NCI-H187 treated with DMSO at 0.1 percent for 48 hours (cell line): ENCODE data around the gene HAPLN2.
A peak's percentile ranks its signal among the peaks of the same experiment; 100 is the strongest.
"Not testable (repeated sequence)": the region's sequence is repeated elsewhere in the genome, so short reads cannot be mapped to it uniquely, and the experiment has no call there.

Experiments
- DNase-seq: peaks from one replicate; lab custom pipeline; 2025; lab: John Stamatoyannopoulos, UW

HAPLN2 gene

DNA sequence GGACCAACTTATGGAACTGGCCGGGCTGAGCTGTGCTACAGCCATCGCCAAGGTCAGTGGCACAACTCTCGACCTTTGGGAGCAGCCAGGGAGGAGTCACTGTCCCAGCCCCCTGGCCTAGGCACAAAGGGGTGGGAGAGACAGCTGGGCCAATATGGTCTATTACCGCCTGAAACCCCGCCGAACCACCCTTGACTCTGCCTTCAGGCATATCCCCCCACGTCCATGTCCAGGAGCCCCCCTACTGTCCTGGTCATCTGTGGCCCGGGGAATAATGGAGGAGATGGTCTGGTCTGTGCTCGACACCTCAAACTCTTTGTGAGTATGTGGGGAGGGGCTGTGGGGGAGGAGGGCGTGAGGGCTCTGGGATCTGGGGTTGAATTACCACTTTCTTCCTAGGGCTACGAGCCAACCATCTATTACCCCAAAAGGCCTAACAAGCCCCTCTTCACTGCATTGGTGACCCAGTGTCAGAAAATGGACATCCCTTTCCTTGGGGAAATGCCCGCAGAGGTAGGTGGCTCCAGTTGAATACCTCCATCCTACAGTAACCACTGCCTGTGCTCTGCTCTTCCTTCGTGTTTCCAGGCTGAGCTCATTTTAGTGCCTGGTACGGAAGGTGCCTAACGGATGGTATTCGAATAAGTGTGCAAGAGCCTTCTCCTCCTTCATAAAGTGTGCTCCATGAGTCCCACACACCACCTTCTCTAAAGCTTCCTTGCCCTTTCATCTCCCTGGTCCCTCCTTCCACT, 26.9 kb upstream of the HAPLN2 start:
- no peak for DNase-seq

GRCh38 chr1:156592910-156593660, 26.1 kb upstream of the HAPLN2 start:
- DNase-seq = no peak

DNA sequence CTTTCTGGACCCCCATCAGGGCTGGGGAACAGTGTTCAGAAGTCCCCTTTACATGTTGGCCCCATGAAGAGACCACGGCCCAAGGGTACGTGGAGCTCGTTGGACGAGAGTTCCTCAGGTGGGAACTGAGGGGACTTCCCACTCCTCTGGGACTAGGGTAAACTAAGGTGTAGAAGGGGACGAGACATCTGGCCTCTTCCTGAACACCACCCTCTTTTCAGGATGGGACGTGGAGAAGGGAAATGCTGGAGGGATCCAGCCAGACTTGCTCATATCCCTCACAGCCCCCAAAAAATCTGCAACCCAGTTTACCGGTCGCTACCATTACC, 25.6 kb upstream of the HAPLN2 start:
- no peak for DNase-seq

DNA sequence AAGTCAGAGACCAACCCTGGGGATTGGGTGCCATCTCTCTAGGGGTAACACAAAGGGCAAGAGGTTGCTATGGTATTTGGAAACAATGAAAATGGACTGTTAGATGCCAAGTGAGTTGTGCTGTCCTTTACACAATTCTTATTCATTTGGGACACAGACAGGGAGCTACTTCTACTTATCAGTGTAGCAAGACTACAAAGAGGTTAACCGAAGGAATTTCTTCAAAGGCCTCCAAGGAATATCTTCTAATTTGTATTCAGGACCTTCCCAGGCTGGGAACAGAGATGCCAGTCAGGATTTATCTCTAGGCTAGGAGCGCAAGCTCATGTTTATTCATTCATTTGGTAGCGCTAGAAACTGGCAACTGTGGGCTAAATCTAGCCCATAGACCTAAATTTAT, 25.0 kb upstream of the HAPLN2 start:
- DNase-seq = no peak

DNA sequence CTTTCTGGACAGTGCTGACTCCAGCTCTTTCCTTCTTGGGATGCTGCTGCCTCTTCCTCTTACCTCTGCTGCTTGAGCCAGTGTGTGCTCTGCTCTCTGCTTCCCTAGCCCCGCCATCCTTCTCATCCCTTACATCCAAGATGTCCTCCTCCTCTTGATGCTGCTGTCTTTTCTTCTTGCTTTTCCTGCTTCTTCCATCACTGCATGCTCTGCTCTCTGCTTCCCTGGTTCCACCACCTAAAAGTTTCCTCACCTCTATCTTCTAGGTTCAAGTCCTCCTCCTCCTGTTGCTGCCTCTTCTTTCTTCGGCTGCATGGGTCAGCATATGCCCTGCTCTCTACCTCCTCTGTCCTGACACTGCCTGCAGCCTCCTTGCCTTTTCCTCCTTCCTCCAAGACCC, 24.2 kb upstream of the HAPLN2 start:
- DNase-seq = no peak

DNA sequence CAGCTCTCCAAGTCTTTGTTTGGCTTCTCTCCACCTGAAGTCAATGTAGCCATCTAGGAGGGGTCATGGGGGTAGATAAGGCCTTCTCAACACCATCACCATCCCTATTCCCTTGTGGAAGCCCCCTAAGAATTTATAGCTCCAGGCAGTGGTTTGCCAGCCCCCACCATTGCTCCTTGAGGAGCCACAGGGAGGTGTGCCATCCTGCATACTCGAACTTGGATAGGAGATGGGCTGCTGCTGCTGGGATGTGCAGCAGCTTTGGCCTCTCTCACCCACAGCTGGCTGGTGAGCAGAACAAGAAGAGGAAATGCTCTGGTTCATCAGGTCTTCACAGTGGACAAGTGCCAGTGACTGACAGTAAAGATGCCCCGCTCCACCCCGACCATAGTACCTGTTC, 22.8 kb upstream of the HAPLN2 start:
- no peak for DNase-seq

DNA sequence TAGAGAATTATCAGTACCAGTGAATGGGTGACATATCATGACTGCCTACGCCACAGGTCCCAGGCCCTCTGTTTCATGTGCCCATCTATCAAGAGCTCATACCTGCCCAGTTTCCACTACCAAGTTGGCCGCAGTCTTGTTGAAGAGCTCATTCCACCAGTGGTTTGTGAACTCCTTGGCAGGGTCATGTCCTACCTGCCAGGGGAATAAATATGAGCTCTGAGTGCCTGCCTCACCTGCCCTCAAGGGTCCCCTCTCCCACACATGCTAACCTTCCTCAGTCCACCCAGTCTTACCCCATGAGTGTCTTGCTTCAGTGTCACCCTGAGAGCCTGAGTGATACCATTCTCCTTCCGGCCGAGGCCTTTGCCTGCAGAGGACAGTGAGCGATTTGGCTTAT, 21.1 kb upstream of the HAPLN2 start:
- DNase-seq = no peak

GRCh38 chr1:156598731-156599432, 20.3 kb upstream of the HAPLN2 start:
- DNase-seq = no peak

GRCh38 chr1:156599811-156600210, 19.4 kb upstream of the HAPLN2 start:
- no peak for DNase-seq

DNA sequence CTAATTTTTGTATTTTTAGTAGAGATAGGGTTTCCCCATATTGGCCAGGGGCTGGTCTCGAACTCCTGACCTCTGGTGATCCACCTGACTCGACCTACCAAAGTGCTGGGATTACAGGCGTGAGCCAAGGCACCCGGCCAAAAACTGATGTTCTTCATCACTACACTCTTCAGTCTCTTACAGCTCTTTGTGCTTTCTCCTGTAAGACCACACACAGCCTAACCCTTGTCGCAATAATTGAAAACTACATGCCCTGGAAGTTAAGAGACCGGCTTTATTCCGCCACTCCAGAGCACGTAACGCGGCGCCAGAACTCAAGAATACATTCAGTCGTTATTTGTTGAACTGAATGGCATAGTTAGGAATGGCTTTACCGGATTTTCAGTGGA, 18.5 kb upstream of the HAPLN2 start:
- DNase-seq = no peak

GRCh38 chr1:156601122-156601830, 17.9 kb upstream of the HAPLN2 start, which contains the start of gene GPATCH4:
GPATCH4 (minus strand) TSS chr1:156601479.
- DNase-seq = peak; percentile 77

DNA sequence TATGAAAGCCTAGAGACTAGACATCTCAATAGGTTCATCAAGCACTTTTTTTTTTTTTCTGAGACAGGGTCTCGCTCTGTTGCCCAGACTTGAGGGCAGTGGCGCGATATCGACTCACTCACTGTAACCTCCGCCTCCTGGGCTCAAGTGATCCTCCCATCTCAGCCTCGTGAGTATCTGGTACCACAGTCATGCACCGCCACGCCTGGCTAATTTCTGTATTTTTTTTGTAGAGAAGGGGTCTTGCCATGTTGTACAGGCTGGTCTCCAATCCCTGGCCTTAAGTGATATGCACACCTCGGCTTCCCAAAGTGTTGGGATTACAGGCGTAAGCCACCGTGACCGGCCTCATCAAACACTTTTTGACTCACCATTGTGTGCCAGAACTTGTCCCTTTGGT, 17.3 kb upstream of the HAPLN2 start:
- DNase-seq = no peak

GRCh38 chr1:156602557-156602993, 16.6 kb upstream of the HAPLN2 start:
- DNase-seq = no peak

- DNase-seq = not testable (repeated sequence)
Measured at GRCh38 chr1:156607344-156607743, 11.9 kb upstream of the HAPLN2 start.

DNA sequence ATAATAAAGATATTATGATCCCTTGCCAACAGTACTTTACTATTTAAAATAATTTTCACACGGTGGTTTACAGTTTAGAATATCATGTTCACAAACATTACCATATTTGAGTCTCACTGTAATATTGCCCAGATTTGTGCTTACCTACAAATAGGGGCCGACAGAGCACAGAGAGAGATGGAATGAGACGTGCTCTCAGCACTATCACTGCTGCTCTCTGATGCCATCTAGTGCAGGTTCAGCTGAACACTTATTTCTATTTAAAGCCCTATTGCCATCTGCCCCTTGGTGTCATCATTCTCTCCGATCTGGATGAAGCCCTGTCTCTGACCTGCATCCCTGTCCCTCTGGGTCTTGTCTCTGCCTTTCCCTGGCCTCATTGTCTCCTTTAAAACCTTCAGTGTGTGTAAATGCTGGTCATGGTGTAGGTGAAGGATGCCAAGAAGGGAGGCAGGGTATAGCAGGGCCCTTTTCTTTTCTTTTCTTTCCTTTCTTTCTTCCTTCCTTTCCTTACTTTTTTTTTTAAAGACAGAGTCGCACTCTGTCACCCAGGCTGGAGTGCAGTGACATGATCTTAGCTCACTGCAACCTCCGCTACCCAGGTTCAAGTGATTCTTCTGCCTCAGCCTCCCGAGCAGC, 11.1 kb upstream of the HAPLN2 start:
- DNase-seq = peak; percentile 75

GRCh38 chr1:156608981-156609380, 10.2 kb upstream of the HAPLN2 start:
- no peak for DNase-seq

GRCh38 chr1:156610072-156610471, 9.1 kb upstream of the HAPLN2 start:
- not testable (repeated sequence) for DNase-seq

DNA sequence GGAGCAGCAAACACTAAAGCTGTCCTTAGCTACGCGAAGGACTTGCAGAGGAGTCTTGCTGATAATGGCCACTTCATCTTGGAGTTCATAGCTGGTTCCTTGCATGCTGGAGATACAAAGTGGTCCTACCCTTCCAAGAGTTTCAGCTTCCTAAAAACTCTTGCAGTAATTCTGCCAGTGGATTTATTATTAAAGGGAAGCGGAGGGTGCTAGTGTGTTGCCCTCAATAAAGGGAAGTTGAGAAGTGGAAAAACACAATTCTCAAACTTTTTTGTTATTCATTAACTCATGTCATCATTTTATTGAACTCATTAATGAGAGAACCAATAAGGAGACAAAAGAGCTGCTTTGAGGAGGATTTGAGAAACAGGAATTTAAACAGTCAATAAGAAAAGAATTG, 6.5 kb upstream of the HAPLN2 start:
- DNase-seq = no peak

DNA sequence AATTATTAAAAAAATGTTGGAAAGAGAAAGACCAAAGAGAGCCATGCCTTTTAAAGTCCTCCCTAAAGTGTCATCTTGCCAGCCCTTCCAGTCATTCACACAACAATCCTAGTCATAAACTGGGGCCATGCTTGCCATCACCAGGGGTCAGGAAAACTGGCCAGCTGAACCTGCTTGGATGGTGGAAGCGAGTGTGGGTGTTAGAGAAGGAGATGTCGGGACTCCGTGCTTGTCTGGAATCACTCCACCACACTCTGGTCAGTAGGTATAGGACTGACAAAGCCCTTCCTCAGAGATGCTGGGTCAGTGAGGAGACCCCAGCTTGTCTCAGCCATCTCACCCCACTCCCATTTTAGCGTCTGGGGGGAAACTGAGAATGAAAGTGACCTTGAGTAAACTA, 3.3 kb upstream of the HAPLN2 start:
- DNase-seq = no peak

DNA sequence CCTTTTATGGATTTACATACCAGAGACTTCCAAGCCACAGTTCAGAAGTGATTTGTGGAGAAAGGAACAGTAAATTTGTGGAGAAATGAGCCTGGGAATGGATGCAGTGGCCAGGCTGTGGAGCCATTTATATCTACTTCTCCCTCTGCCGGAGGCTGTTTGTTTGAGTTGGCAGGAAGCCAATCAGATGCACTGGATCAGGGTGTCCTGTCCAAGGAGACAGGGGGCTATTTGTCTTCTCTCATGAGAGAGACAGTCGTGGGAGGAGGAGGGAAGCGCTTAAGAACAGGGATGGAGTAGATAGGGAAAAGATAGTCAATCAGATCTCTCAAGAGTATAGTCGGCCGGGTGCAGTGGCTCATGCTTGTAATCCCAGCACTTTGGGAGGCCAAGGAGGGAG, 2.8 kb upstream of the HAPLN2 start:
- DNase-seq = peak; percentile 59

- DNase-seq = no peak
Measured at GRCh38 chr1:156619582-156619955, 354 bp downstream of the HAPLN2 start.
